GM20000 (cell line): ENCODE data around the gene PAPLN.
"Not testable (repeated sequence)": the region's sequence is repeated elsewhere in the genome, so short reads cannot be mapped to it uniquely, and the experiment has no call there.

Source experiments
- DNase-seq: peaks from one replicate; pipeline ENCODE4 v3.0.0; 2012; ENCODE audit warnings: low spot score
- CTCF ChIP-seq: IDR thresholded peaks from 2 replicates; pipeline ENCODE4 v1.5.1; 2012; ENCODE audit warnings: mild to moderate bottlenecking, control low read depth; ENCODE audit errors: extremely low read depth, missing control alignments

Gene PAPLN

GRCh38 chr14:73293782-73294781 is 56.8 kb downstream of the PAPLN start:
- no peak for TF ChIP-seq CTCF
- DNase-seq, result no peak

GRCh38 chr14:73295198-73295796 is 58.0 kb downstream of the PAPLN start:
- peak; percentile 38 for TF ChIP-seq CTCF
- peak; percentile 25 for DNase-seq

GRCh38 chr14:73305499-73305898 is 68.2 kb downstream of the PAPLN start:
- TF ChIP-seq CTCF, result no peak
- DNase-seq, result no peak

GRCh38 chr14:73307261-73307660 is 70.0 kb downstream of the PAPLN start:
- DNase-seq, result no peak
- TF ChIP-seq CTCF, result no peak

- DNase-seq, result not testable (repeated sequence)
Observed at GRCh38 chr14:73309207-73309606, 71.9 kb downstream of the PAPLN start.

GRCh38 chr14:73311708-73312030 is 74.4 kb downstream of the PAPLN start:
- no peak for DNase-seq
- no peak for TF ChIP-seq CTCF

- no peak for DNase-seq
- no peak for TF ChIP-seq CTCF
Observed at GRCh38 chr14:73312687-73313086, 75.4 kb downstream of the PAPLN start.

- TF ChIP-seq CTCF, result no peak
- DNase-seq, result no peak
Observed at GRCh38 chr14:73313151-73313550, 75.8 kb downstream of the PAPLN start.
